Fibroblast of lung (primary cell): Measurements from ENCODE around the gene HELB. TPM values are rescaled to one million over a fixed set of nuclear protein-coding genes. Genes with fewer than 3 reads are reported as not detected.

Experiments
- DNase-seq, 2 donors: peaks; one replicate each; pipeline versions ENCODE4 v3.0.0 to v3.0.0-alpha.2; 2010; ENCODE audit warnings: low read depth in 2 of 2
- H2AFZ ChIP-seq: 2 replicates; pipeline ENCODE4 v1.5.1; 2012; ENCODE audit warnings: low read length, control low read depth, inconsistent platforms
- H3K27ac ChIP-seq: 2 replicates; pipeline ENCODE4 v1.5.1; 2011; ENCODE audit warnings: low read length, control low read depth; ENCODE audit not compliant: insufficient read depth
- H3K27me3 ChIP-seq: 2 replicates; pipeline ENCODE4 v1.5.1; 2011; ENCODE audit warnings: mild to moderate bottlenecking, low read length; ENCODE audit not compliant: control insufficient read depth, insufficient read depth
- H3K36me3 ChIP-seq: 2 replicates; pipeline ENCODE4 v1.5.1; 2011; ENCODE audit warnings: low read length; ENCODE audit not compliant: control insufficient read depth, insufficient read depth
- H3K4me1 ChIP-seq: 2 replicates; pipeline ENCODE4 v1.5.1; 2011; ENCODE audit warnings: low read length; ENCODE audit not compliant: control insufficient read depth, insufficient read depth; ENCODE audit errors: extremely low read depth
- H3K4me2 ChIP-seq: 2 replicates; pipeline ENCODE4 v1.5.1; 2011; ENCODE audit warnings: low read length, control low read depth; ENCODE audit not compliant: insufficient read depth; ENCODE audit errors: extremely low read depth
- H3K4me3 ChIP-seq, 4 experiments: fragments of 200-600 bp in 1 of 4; sonication (generic) in 1 of 4; replicated peaks in 1 of 4; 2 replicates each; pipeline ENCODE4 v1.5.1; 2011 to 2016; ENCODE audit warnings: low read length in 4 of 4, low read depth in 3 of 4, mild to moderate bottlenecking in 3 of 4, control low read depth in 2 of 4, inconsistent platforms in 1 of 4, mixed read lengths in 1 of 4; ENCODE audit not compliant: insufficient read depth in 1 of 4; ENCODE audit errors: control extremely low read depth in 1 of 4
- H3K79me2 ChIP-seq: 2 replicates; pipeline ENCODE4 v1.5.1; 2012; ENCODE audit warnings: mild to moderate bottlenecking, low read length, inconsistent platforms; ENCODE audit not compliant: control insufficient read depth, insufficient read depth
- H3K9ac ChIP-seq: 2 replicates; pipeline ENCODE4 v1.5.1; 2011; ENCODE audit warnings: mild to moderate bottlenecking, low read length, control low read depth; ENCODE audit not compliant: insufficient read depth
- H3K9me3 ChIP-seq: 2 replicates; pipeline ENCODE4 v1.5.1; 2012; ENCODE audit warnings: low read depth, low read length; ENCODE audit not compliant: control insufficient read depth, insufficient read depth
- H4K20me1 ChIP-seq: 2 replicates; pipeline ENCODE4 v1.5.1; 2011; ENCODE audit warnings: low read length; ENCODE audit not compliant: control insufficient read depth, insufficient read depth; ENCODE audit errors: extremely low read depth
- EZH2 ChIP-seq: IDR thresholded peaks from 2 replicates; pipeline ENCODE4 v1.5.1; 2012; ENCODE audit warnings: low read length, control low read depth, mild to moderate bottlenecking; ENCODE audit errors: missing control alignments
- polyA plus RNA-seq, 2 donors: library from polyadenylated mRNA; depleted of rRNA in 1 of 2; stranded (reverse) in 1 of 2; unstranded in 1 of 2; fragments of >200 nt; gene quantifications; 2 replicates each; pipeline ENCODE4 v1.2.1, GENCODE V29; 2011 to 2012; ENCODE audit warnings: missing spikeins in 1 of 2
- total RNA-seq: library from RNA; depleted of rRNA; stranded (reverse); fragments of >200 nt; gene quantifications from 2 replicates; pipeline ENCODE4 v1.2.1, GENCODE V29; 2014
- TF ChIP-seq, protein P1 (sequence below), 2 donors: IDR thresholded peaks in 1 of 2; conservative IDR thresholded peaks in 1 of 2; 1 replicate in 1 of 2; 2 replicates in 1 of 2; pipeline ENCODE4 v1.5.1; 2011 to 2012; ENCODE audit warnings: low read length in 2 of 2, control low read depth in 1 of 2, inconsistent platforms in 1 of 2, low read depth in 1 of 2, mild to moderate bottlenecking in 1 of 2

Gene HELB
- total and polyA plus RNA-seq, 2 donors (not counting 1 experiment from before 2014, with no cell fraction given) = 1.2 to 3.1 TPM

DNA sequence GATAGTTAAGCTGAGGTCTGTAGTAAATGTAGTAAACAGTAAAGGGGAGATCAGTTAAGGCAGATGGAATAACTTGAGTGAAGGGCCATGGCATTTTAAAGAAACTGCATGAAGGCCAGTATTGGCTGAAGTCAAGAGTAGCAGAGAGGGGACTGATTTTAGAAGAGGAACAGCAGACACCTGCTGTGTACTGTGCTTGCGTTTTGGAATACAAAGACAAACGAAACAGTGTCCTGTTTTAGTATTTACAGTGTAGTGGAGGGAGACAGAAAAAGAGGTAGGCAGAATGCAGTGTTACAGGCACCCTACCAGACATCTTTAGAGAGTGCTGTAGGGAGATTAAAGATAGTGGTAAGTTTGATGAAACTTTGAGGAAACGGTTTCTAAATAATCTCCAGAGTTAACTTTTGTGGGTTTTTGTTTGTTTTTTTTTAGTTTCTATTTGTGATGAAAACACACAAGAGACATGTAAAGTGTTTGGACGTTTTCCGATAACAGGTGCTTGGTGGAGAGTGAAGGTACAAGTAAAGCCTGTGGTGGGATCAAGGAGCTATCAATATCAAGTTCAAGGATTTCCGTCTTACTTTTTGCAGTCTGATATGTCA is 2.1 kb downstream of the HELB start:
- no peaks in the 10 kb centered on the region for H3K4me1 ChIP-seq

DNA sequence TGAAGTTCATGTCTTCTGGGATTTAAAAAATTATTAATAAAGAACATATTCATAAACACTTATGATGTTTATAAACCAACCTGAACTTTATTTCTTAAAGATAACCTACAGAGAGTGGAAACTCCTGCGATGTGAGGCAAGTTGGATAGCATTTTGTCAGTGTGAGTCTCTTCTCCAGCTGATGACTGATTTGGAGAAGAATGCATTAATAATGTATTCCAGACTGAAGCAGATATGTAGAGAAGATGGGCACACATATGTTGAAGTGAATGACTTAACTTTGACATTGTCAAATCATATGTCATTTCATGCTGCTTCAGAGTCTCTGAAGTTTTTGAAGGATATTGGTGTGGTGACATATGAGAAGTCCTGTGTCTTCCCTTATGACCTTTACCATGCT is 7.3 kb downstream of the HELB start:
- Histone ChIP-seq H4K20me1 (no peaks in the 10 kb centered on the region), H3K27me3 (no peaks in the 10 kb centered on the region), H3K4me3 (no peak overlapping the region), H3K9ac (no peak overlapping the region), H3K9me3 (no peaks in the 10 kb centered on the region), H3K4me2 (no peak overlapping the region), H3K27ac (no peak overlapping the region), H3K36me3 (no peaks in the 10 kb centered on the region), H3K4me1 (no peaks in the 10 kb centered on the region), H3K79me2 (no peaks in the 10 kb centered on the region), H2AFZ (no peak overlapping the region)
- DNase-seq = no peak
- TF ChIP-seq, protein P1, sequence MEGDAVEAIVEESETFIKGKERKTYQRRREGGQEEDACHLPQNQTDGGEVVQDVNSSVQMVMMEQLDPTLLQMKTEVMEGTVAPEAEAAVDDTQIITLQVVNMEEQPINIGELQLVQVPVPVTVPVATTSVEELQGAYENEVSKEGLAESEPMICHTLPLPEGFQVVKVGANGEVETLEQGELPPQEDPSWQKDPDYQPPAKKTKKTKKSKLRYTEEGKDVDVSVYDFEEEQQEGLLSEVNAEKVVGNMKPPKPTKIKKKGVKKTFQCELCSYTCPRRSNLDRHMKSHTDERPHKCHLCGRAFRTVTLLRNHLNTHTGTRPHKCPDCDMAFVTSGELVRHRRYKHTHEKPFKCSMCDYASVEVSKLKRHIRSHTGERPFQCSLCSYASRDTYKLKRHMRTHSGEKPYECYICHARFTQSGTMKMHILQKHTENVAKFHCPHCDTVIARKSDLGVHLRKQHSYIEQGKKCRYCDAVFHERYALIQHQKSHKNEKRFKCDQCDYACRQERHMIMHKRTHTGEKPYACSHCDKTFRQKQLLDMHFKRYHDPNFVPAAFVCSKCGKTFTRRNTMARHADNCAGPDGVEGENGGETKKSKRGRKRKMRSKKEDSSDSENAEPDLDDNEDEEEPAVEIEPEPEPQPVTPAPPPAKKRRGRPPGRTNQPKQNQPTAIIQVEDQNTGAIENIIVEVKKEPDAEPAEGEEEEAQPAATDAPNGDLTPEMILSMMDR (conservative IDR thresholded peaks at IDR 0.05 in 1 of 2, IDR thresholded peaks at IDR 0.05 in 1 of 2; ENCODE audit: low read depth in 1 of 2, low read length in 2 of 2) = no peak
- TF ChIP-seq EZH2 = no peak

More for the DNA sequence above, 2.1 kb downstream of the HELB start:
- Histone ChIP-seq H3K4me2 (no peak overlapping the region), H2AFZ (no peak overlapping the region), H3K9me3 (no peaks in the 10 kb centered on the region), H3K79me2 (no peaks in the 10 kb centered on the region), H3K27ac (no peak overlapping the region), H3K36me3 (no peaks in the 10 kb centered on the region), H4K20me1 (no peaks in the 10 kb centered on the region), H3K9ac (no peak overlapping the region), H3K27me3 (peaks cover 4% of the 10 kb centered on the region), H3K4me3 (no peak overlapping the region)
- no peak for TF ChIP-seq EZH2
- TF ChIP-seq, protein P1 (conservative IDR thresholded peaks at IDR 0.05 in 1 of 2, IDR thresholded peaks at IDR 0.05 in 1 of 2; ENCODE audit: low read depth in 1 of 2, low read length in 2 of 2) = no peak
- no peak for DNase-seq

DNA sequence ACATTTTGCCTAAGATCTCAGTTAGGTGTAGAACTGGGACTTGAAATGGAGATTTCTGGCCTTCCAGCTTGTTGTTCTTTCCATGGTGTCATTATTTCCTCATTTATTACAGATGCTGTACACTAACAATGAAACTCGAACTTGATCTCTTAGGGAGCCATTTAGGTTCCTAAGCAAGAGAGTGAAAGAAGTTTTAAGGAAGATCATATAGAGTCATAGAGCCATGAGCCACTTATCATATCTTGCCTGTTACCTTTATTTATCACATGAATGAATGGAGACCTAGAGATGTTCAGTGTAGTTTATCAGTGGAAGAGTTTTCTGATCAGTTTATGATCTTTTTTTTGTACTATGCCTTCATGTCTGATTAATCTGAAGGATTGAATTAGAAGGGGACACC is 9.9 kb downstream of the HELB start:
- H3K27ac ChIP-seq = no peak overlapping the region
- TF ChIP-seq, protein P1 (conservative IDR thresholded peaks at IDR 0.05 in 1 of 2, IDR thresholded peaks at IDR 0.05 in 1 of 2; ENCODE audit: low read depth in 1 of 2, low read length in 2 of 2) = no peak
- TF ChIP-seq EZH2 = no peak
- H2AFZ ChIP-seq = no peak overlapping the region
- H3K27me3 ChIP-seq = no peaks in the 10 kb centered on the region
- no peak overlapping the region for H3K4me2 ChIP-seq
- H3K79me2 ChIP-seq = no peaks in the 10 kb centered on the region
- H3K9me3 ChIP-seq = no peaks in the 10 kb centered on the region
- no peak overlapping the region for H3K9ac ChIP-seq
- H4K20me1 ChIP-seq = no peaks in the 10 kb centered on the region
- DNase-seq = no peak
- H3K36me3 ChIP-seq = no peaks in the 10 kb centered on the region
- no peak overlapping the region for H3K4me3 ChIP-seq
- H3K4me1 ChIP-seq = no peaks in the 10 kb centered on the region
